GM12872 (cell line): Measurements from ENCODE around the gene TBC1D1.

Experiments used
- CTCF ChIP-seq: IDR thresholded peaks from 3 replicates; pipeline ENCODE4 v1.5.1; 2011; ENCODE audit warnings: low read depth, mild to moderate bottlenecking, low read length, moderate library complexity; ENCODE audit not compliant: insufficient read depth

Gene TBC1D1

GRCh38 chr4:38013461-38014366 is 122.8 kb downstream of the TBC1D1 start:
- no peak for TF ChIP-seq CTCF

- TF ChIP-seq CTCF, result no peak
Measured at GRCh38 chr4:38014421-38014852, 123.6 kb downstream of the TBC1D1 start.

GRCh38 chr4:38015886-38016515 is 125.1 kb downstream of the TBC1D1 start:
- no peak for TF ChIP-seq CTCF

GRCh38 chr4:38016698-38017097 is 125.8 kb downstream of the TBC1D1 start:
- TF ChIP-seq CTCF, result no peak

- TF ChIP-seq CTCF, result no peak
Measured at GRCh38 chr4:38017609-38018008, 126.7 kb downstream of the TBC1D1 start.

GRCh38 chr4:38020386-38020785 is 129.5 kb downstream of the TBC1D1 start:
- no peak for TF ChIP-seq CTCF

GRCh38 chr4:38021751-38022150 is 130.9 kb downstream of the TBC1D1 start:
- TF ChIP-seq CTCF, result no peak
